Measurements from ENCODE around the gene SCN1A. TPM values are rescaled to one million over a fixed set of nuclear protein-coding genes. Genes with fewer than 3 reads are reported as not detected.

Gene SCN1A
- total and polyA plus RNA-seq, 2 of the 13 experiments (the other 11 are each of a cell fraction or from before 2014, with no cell fraction given), result 19.9 to 39.4 TPM

DNA sequence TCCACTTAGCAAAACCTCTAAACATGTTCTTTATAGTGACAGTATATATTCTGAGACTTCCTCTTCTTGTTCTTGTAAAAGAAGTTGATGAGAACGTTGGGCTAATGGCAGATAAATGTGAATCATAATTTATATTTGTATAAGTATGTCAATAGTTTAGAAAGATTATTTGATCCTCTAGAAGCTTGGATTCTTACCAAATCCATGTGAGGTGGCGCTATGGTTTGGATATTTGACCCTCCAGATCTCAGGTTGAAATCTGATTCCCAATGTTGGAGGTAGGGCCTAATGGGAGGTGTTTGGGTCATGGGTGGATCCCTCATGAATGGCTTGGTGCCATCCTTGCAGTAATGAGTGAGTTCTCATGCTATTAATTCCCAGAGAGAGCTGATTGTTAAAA is 29.8 kb upstream of the SCN1A start (continued):
- TF ChIP-seq ZMYM4 (CRISPR knock-in tag; IDR thresholded peaks at IDR 0.05), result peak; percentile 27; the same call in 1 of the 2 replicates
- TF ChIP-seq ZNF274 (CRISPR knock-in tag; IDR thresholded peaks at IDR 0.05), result no peak

DNA sequence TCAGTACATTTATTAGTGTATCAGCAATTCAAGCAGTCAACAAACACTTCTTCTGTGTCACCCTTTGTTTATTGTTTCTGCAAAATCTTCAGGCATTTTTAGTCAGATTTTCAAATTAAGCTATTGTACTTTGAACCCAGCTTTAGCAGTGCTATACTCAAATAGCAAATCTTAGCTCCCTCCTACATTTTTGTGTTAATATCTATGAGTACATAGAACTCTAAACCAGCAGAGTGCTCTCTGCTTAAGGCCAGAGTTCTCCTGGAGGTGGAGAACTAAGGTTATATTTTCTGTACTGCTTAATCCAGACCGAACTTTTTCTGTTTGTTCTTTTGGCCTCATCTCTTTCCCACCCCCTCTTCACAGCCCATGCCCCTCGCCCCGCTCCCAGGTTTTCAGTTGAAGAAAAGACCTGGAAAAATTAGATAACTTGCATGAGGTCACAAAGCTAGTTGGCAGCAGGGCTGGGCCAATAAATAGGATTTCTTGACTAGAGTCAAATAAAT is 29.2 kb upstream of the SCN1A start:
- ATAC-seq, result peak; percentile 87
- 31% methylated on average over 3 of the region's 3 CpGs for WGBS (ENCODE audit: low lambda C conversion rate)
- TF ChIP-seq ZNF614 (CRISPR knock-in tag; IDR thresholded peaks at IDR 0.05; ENCODE audit: borderline replicate concordance) (peak; percentile 21; the same call in 1 of the 2 replicates), TRIM24 (CRISPR knock-in tag; IDR thresholded peaks at IDR 0.05) (no peak), ZNF792 (CRISPR knock-in tag; IDR thresholded peaks at IDR 0.05) (peak; percentile 46; the same call in 1 of the 2 replicates), ZNF234 (CRISPR knock-in tag; conservative IDR thresholded peaks at IDR 0.05) (no peak), NCOR1 (IDR thresholded peaks at IDR 0.05; ENCODE audit: borderline replicate concordance, low read length) (peak; percentile 74), GFI1 (CRISPR knock-in tag; IDR thresholded peaks at IDR 0.05; ENCODE audit: borderline replicate concordance) (no peak), CHD4 (IDR thresholded peaks at IDR 0.05; ENCODE audit: borderline replicate concordance, low read length) (peak; percentile 35; the same call in 1 of the 2 replicates), TOE1 (CRISPR knock-in tag; IDR thresholded peaks at IDR 0.05) (peak; percentile 77; the same call in 1 of the 2 replicates), ZFP62 (CRISPR knock-in tag; IDR thresholded peaks at IDR 0.05) (no peak), BCL6 (CRISPR knock-in tag; IDR thresholded peaks at IDR 0.05) (peak; percentile 27; the same call in 1 of the 2 replicates), JARID2 (CRISPR knock-in tag; IDR thresholded peaks at IDR 0.05; ENCODE audit: insufficient replicate concordance) (no peak)
- TF ChIP-seq, protein P1, sequence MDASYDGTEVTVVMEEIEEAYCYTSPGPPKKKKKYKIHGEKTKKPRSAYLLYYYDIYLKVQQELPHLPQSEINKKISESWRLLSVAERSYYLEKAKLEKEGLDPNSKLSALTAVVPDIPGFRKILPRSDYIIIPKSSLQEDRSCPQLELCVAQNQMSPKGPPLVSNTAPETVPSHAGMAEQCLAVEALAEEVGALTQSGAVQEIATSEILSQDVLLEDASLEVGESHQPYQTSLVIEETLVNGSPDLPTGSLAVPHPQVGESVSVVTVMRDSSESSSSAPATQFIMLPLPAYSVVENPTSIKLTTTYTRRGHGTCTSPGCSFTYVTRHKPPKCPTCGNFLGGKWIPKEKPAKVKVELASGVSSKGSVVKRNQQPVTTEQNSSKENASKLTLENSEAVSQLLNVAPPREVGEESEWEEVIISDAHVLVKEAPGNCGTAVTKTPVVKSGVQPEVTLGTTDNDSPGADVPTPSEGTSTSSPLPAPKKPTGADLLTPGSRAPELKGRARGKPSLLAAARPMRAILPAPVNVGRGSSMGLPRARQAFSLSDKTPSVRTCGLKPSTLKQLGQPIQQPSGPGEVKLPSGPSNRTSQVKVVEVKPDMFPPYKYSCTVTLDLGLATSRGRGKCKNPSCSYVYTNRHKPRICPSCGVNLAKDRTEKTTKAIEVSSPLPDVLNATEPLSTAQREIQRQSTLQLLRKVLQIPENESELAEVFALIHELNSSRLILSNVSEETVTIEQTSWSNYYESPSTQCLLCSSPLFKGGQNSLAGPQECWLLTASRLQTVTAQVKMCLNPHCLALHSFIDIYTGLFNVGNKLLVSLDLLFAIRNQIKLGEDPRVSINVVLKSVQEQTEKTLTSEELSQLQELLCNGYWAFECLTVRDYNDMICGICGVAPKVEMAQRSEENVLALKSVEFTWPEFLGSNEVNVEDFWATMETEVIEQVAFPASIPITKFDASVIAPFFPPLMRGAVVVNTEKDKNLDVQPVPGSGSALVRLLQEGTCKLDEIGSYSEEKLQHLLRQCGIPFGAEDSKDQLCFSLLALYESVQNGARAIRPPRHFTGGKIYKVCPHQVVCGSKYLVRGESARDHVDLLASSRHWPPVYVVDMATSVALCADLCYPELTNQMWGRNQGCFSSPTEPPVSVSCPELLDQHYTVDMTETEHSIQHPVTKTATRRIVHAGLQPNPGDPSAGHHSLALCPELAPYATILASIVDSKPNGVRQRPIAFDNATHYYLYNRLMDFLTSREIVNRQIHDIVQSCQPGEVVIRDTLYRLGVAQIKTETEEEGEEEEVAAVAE (CRISPR knock-in tag; IDR thresholded peaks at IDR 0.05; ENCODE audit: borderline replicate concordance), result no peak
- TF ChIP-seq, protein P2, sequence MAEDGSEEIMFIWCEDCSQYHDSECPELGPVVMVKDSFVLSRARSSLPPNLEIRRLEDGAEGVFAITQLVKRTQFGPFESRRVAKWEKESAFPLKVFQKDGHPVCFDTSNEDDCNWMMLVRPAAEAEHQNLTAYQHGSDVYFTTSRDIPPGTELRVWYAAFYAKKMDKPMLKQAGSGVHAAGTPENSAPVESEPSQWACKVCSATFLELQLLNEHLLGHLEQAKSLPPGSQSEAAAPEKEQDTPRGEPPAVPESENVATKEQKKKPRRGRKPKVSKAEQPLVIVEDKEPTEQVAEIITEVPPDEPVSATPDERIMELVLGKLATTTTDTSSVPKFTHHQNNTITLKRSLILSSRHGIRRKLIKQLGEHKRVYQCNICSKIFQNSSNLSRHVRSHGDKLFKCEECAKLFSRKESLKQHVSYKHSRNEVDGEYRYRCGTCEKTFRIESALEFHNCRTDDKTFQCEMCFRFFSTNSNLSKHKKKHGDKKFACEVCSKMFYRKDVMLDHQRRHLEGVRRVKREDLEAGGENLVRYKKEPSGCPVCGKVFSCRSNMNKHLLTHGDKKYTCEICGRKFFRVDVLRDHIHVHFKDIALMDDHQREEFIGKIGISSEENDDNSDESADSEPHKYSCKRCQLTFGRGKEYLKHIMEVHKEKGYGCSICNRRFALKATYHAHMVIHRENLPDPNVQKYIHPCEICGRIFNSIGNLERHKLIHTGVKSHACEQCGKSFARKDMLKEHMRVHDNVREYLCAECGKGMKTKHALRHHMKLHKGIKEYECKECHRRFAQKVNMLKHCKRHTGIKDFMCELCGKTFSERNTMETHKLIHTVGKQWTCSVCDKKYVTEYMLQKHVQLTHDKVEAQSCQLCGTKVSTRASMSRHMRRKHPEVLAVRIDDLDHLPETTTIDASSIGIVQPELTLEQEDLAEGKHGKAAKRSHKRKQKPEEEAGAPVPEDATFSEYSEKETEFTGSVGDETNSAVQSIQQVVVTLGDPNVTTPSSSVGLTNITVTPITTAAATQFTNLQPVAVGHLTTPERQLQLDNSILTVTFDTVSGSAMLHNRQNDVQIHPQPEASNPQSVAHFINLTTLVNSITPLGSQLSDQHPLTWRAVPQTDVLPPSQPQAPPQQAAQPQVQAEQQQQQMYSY (CRISPR knock-in tag; IDR thresholded peaks at IDR 0.05), result peak; percentile 90

More for the DNA sequence above, 29.2 kb upstream of the SCN1A start:
- CTCF ChIA-PET (ENCODE audit: low intra/inter-chr PET ratio, low total read pairs), result interaction anchor here (0.9 to 2.0 kb wide), 2 partner anchors 22 to 24 kb away, joined by 4 to 5 read pairs; no protein-coding TSS in a partner anchor
- DNase-seq (ENCODE audit: low spot score), result peak; percentile 74
- Histone ChIP-seq H3K4me3 (replicated peaks in 1 of 3; ENCODE audit: insufficient read depth in 1 of 3, low read depth in 2 of 3, low read length in 3 of 3) (no peak overlapping the region), H3K36me3 (replicated peaks in 1 of 2; ENCODE audit: control insufficient read depth in 1 of 2, insufficient read depth in 2 of 2, low read length in 2 of 2) (no peaks in the 10 kb centered on the region), H3K4me1 (ENCODE audit: insufficient read depth, low read length) (peaks cover 73% of the 10 kb centered on the region), H3K27ac (ENCODE audit: extremely low read length, insufficient read depth, low read length) (peak overlapping the region; percentile 66), H3K79me2 (ENCODE audit: insufficient read depth, low read length) (no peaks in the 10 kb centered on the region), H3K4me2 (ENCODE audit: low read depth, low read length) (peak overlapping the region; percentile 5), H4K20me1 (ENCODE audit: insufficient read depth, low read length) (no peaks in the 10 kb centered on the region), H3K27me3 (ENCODE audit: control insufficient read depth in 1 of 2, insufficient read depth in 2 of 2, low read length in 2 of 2) (no peaks in the 10 kb centered on the region), H3K9me3 (ENCODE audit: low read length) (no peaks in the 10 kb centered on the region), H2AFZ (ENCODE audit: low read length) (no peak overlapping the region), H3K9ac (ENCODE audit: insufficient read depth, low read depth, low read length) (no peak overlapping the region)
- FAIRE-seq, result peak; percentile 69
- POLR2A ChIA-PET, result interaction anchor here (0.8 to 8.9 kb wide), 5 partner anchors 17 to 204 kb away, joined by 3 to 198 read pairs (median 5); partner anchors contain the start of genes SCN1A and TTC21B
- intact Hi-C loops (cut with micrococcal nuclease; ENCODE audit: unreplicated experiment), result loop anchor here (5.0 kb wide), 1 partner anchor 1175 kb away; no protein-coding TSS in a partner anchor
- no TSS peak for BruUV-seq (replicated peaks)
- in situ Hi-C loops (cut with HindIII; ENCODE audit: extremely low pct_ligation_motif_present, low pct_unique_long_range_greater_than_20kb), result no loop called here
